Endodermal cell (in vitro differentiated cells): ENCODE measurements around the gene MARCHF10. TPM values are rescaled to one million over a fixed set of nuclear protein-coding genes. Genes with fewer than 3 reads are reported as not detected.
"Not testable (repeated sequence)": the region's sequence is repeated elsewhere in the genome, so short reads cannot be mapped to it uniquely, and the experiment has no call there.

ENCODE experiments used
- DNase-seq: peaks from one replicate; pipeline ENCODE4 v3.0.0-alpha.2; 2017
- H3K27ac ChIP-seq: 2 replicates; pipeline ENCODE4 v1.5.1; 2013; ENCODE audit warnings: mild to moderate bottlenecking, low read depth, low read length, moderate library complexity
- H3K27me3 ChIP-seq: 2 replicates; pipeline ENCODE4 v1.6.1; 2013; ENCODE audit warnings: mild to moderate bottlenecking, low read length, moderate library complexity; ENCODE audit not compliant: insufficient read depth, control insufficient read depth, poor library complexity, severe bottlenecking
- H3K36me3 ChIP-seq: 2 replicates; pipeline ENCODE4 v1.7.0; 2013; ENCODE audit warnings: mild to moderate bottlenecking, low read length, moderate library complexity; ENCODE audit not compliant: control insufficient read depth, insufficient read depth
- H3K4me1 ChIP-seq: one replicate; pipeline ENCODE4 v1.7.0; 2013; ENCODE audit warnings: low read length; ENCODE audit not compliant: control insufficient read depth, insufficient read depth
- H3K4me3 ChIP-seq: 2 replicates; pipeline ENCODE4 v1.5.1; 2013; ENCODE audit warnings: mild to moderate bottlenecking, low read length, moderate library complexity
- H3K9ac ChIP-seq: 2 replicates; pipeline ENCODE4 v1.6.1; 2013; ENCODE audit warnings: mild to moderate bottlenecking, low read length, moderate library complexity; ENCODE audit not compliant: poor library complexity, severe bottlenecking; ENCODE audit errors: extremely low read depth
- H3K9me3 ChIP-seq: 2 replicates; pipeline ENCODE4 v1.6.1; 2013; ENCODE audit warnings: mild to moderate bottlenecking, low read length, moderate library complexity; ENCODE audit not compliant: control insufficient read depth
- H3K27ac Mint-ChIP-seq: 2 replicates; pipeline ENCODE4 v1.8.0; 2020; ENCODE audit warnings: mixed read lengths
- H3K27me3 Mint-ChIP-seq: 2 replicates; pipeline ENCODE4 v1.8.0; 2021; ENCODE audit warnings: mild to moderate bottlenecking, mixed read lengths; ENCODE audit not compliant: insufficient read depth
- H3K36me3 Mint-ChIP-seq: 2 replicates; pipeline ENCODE4 v1.8.0; 2020; ENCODE audit warnings: low read depth, mixed read lengths
- H3K4me1 Mint-ChIP-seq: 2 replicates; pipeline ENCODE4 v1.8.0; 2020; ENCODE audit warnings: mixed read lengths
- H3K4me3 Mint-ChIP-seq: 2 replicates; pipeline ENCODE4 v1.8.0; 2020; ENCODE audit warnings: mild to moderate bottlenecking, moderate library complexity, mixed read lengths
- H3K9me3 Mint-ChIP-seq: 2 replicates; pipeline ENCODE4 v1.8.0; 2020; ENCODE audit warnings: mild to moderate bottlenecking, mixed read lengths
- CTCF ChIP-seq: fragments of 200-600 bp; sonication (generic); conservative IDR thresholded peaks from 2 replicates; pipeline ENCODE4 v1.5.0; 2021; ENCODE audit warnings: antibody characterized with exemption, mild to moderate bottlenecking
- WGBS, 2 experiments: methylation state at CpG; one replicate each; pipeline versions ENCODE4 v1.1.5 to v1.1.7; 2013; ENCODE audit warnings: missing lambda C conversion rate in 2 of 2, mixed read lengths in 1 of 2; ENCODE audit not compliant: insufficient coverage in 1 of 2, insufficient read length in 1 of 2; 5-methylcytosine and 5-hydroxymethylcytosine counted together
- total RNA-seq, 2 donors: library from RNA; stranded (reverse); fragmentation: NEBNext Ultra II Directional in 1 of 2; extraction: Animal tissue kit (Norgen Biotek cat#: 25700) in 1 of 2; gene quantifications; 2 replicates in 1 of 2; 3 replicates in 1 of 2; pipeline ENCODE4 v1.2.1, GENCODE V29; 2021

Gene MARCHF10
- total RNA-seq, 2 donors from 2014 or later, result 0.57 to 1.7 TPM

- 90 to 93% methylated on average over 18 to 27 of the region's 27 CpGs for WGBS, 2 experiments
- no peaks in the 10 kb centered on the region for H3K36me3 ChIP-seq
- DNase-seq, result peak; percentile 69
- Mint-ChIP-seq H3K36me3 (peaks cover 1% of the 10 kb centered on the region), H3K27me3 (peaks cover 4% of the 10 kb centered on the region), H3K9me3 (peaks cover 2% of the 10 kb centered on the region), H3K4me1 (peaks cover 12% of the 10 kb centered on the region), H3K4me3 (no peak overlapping the region), H3K27ac (no peak overlapping the region)
- no peak overlapping the region for H3K27ac ChIP-seq
- H3K4me3 ChIP-seq, result no peak overlapping the region
- peaks cover 8% of the 10 kb centered on the region for H3K4me1 ChIP-seq
- H3K9ac ChIP-seq, result no peak overlapping the region
- H3K27me3 ChIP-seq, result no peaks in the 10 kb centered on the region
- H3K9me3 ChIP-seq, result no peaks in the 10 kb centered on the region
- TF ChIP-seq CTCF, result no peak
Measured at GRCh38 chr17:62696726-62697490, 111.2 kb downstream of the MARCHF10 start.

- H3K36me3 ChIP-seq, result peaks cover 2% of the 10 kb centered on the region
- no peak overlapping the region for H3K27ac ChIP-seq
- no peak overlapping the region for H3K27ac Mint-ChIP-seq
- no peak for TF ChIP-seq CTCF
- no peaks in the 10 kb centered on the region for H3K9me3 ChIP-seq
- no peaks in the 10 kb centered on the region for H3K27me3 Mint-ChIP-seq
- H3K4me1 Mint-ChIP-seq, result peaks cover 12% of the 10 kb centered on the region
- 89 to 97% methylated on average over 6 to 10 of the region's 10 CpGs for WGBS, 2 experiments
- DNase-seq, result peak; percentile 60
- H3K4me3 ChIP-seq, result no peak overlapping the region
- peaks cover 4% of the 10 kb centered on the region for H3K36me3 Mint-ChIP-seq
- peaks cover 2% of the 10 kb centered on the region for H3K9me3 Mint-ChIP-seq
- no peak overlapping the region for H3K9ac ChIP-seq
- H3K4me3 Mint-ChIP-seq, result no peak overlapping the region
- no peaks in the 10 kb centered on the region for H3K27me3 ChIP-seq
- H3K4me1 ChIP-seq, result peaks cover 8% of the 10 kb centered on the region
Measured at GRCh38 chr17:62696256-62696655, 111.9 kb downstream of the MARCHF10 start.

GRCh38 chr17:62695093-62695738, 112.9 kb downstream of the MARCHF10 start:
- H3K36me3 Mint-ChIP-seq, result not testable (repeated sequence)

More at GRCh38 chr17:62695093-62695738, 112.9 kb downstream of the MARCHF10 start:
- H3K27ac Mint-ChIP-seq, H3K9me3 Mint-ChIP-seq, H3K9ac ChIP-seq, H3K9me3 ChIP-seq, H3K4me3 ChIP-seq, H3K27me3 Mint-ChIP-seq, H3K4me1 ChIP-seq, H3K4me3 Mint-ChIP-seq, H3K27me3 ChIP-seq, H3K27ac ChIP-seq: not testable (repeated sequence)
- peaks cover 12% of the 10 kb centered on the region for H3K36me3 ChIP-seq
- DNase-seq, result peak; percentile 49
- H3K4me1 Mint-ChIP-seq, result peaks cover 12% of the 10 kb centered on the region
- WGBS, 2 experiments, result 90 to 91% methylated on average over 2 to 5 of the region's 5 CpGs
